ENCODE results near the gene CRIP2. TPM values are rescaled to one million over a fixed set of nuclear protein-coding genes. Genes with fewer than 3 reads are reported as not detected.

Gene CRIP2
- total and polyA plus RNA-seq, 2 experiments from 2014 or later = 3.4 to 9.6 TPM

DNA sequence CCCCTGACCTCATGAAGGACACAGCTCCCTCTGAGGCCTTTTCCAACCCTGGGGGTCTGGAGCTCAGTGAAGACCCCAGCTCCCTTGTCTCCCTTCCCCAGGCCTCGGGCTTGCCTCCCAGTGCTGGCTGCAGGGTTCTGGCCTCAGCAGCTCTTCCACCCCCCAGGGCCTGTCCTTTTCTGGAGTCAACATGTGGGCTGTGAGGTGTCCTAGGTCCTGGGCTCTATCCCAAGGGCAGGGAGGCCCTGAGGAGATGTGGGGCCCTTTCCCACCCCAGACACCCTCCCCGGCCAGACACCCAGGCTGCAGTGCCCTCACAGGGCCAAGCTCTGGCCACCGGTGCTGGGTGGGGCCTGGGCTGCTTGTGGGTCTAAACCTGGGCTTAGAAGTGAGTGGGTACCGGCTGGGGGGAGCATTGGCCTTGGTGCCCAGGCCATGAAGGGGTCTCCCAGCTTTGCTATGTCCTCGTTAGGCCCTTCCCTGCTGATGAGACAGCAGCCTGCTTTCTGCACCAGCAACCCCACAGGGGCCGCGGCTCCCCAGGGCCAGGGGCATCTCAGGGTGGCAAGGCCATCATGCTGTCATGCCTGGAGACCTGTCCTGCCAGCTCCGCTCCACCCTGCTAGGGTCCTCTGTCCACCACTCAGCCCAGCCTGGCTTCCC lies 2.7 kb upstream of the CRIP2 start:
- Histone ChIP-seq H3K4me3 (no peak overlapping the region), H3K9me2 (ENCODE audit: insufficient read depth) (no peaks in the 10 kb centered on the region), H3F3A (replicated peaks; ENCODE audit: low read depth) (peaks cover 9% of the 10 kb centered on the region; the same call in 1 of the 2 replicates), H3K27me3 (ENCODE audit: insufficient read depth) (peaks cover 23% of the 10 kb centered on the region), H3K79me2 (replicated peaks; ENCODE audit: insufficient read depth) (no peaks in the 10 kb centered on the region), H3K4me1 (ENCODE audit: insufficient read depth) (peaks cover 18% of the 10 kb centered on the region; the same call in 1 of the 2 replicates), H3K36me3 (ENCODE audit: insufficient read depth) (no peaks in the 10 kb centered on the region), H3K27ac (ENCODE audit: low read depth) (no peak overlapping the region), H2AFZ (no peak overlapping the region), H4K20me1 (replicated peaks; ENCODE audit: insufficient read depth) (no peaks in the 10 kb centered on the region; the same call in 1 of the 2 replicates), H3K4me2 (no peak overlapping the region)
- H3K27ac Mint-ChIP-seq = no peak overlapping the region
- ATAC-seq (no peak), DNase-seq (ENCODE audit: low spot score) (no peak)
- peaks cover 27% of the 10 kb centered on the region for H3K27me3 Mint-ChIP-seq (ENCODE audit: insufficient read depth, low read depth, poor library complexity)
- TF ChIP-seq EZH2 (IDR thresholded peaks at IDR 0.05; ENCODE audit: low read depth, unreplicated experiment) (no peak), STAT1 (IDR thresholded peaks at IDR 0.05; ENCODE audit: unreplicated experiment) (no peak), ZNF114 (CRISPR knock-in tag; IDR thresholded peaks at IDR 0.05) (no peak), JUNB (IDR thresholded peaks at IDR 0.05; ENCODE audit: unreplicated experiment) (no peak), CREB1 (CRISPR knock-in tag; IDR thresholded peaks at IDR 0.05; ENCODE audit: low read depth) (no peak), NANOG (IDR thresholded peaks at IDR 0.05; ENCODE audit: borderline replicate concordance) (no peak), EZH2phosphoT487 (IDR thresholded peaks at IDR 0.05; ENCODE audit: unreplicated experiment) (no peak), POLR2AphosphoS5 (IDR thresholded peaks at IDR 0.05; ENCODE audit: low read depth) (no peak), ZNF331 (CRISPR knock-in tag; IDR thresholded peaks at IDR 0.05; ENCODE audit: low read depth) (no peak)
- TF ChIP-seq, protein P1, sequence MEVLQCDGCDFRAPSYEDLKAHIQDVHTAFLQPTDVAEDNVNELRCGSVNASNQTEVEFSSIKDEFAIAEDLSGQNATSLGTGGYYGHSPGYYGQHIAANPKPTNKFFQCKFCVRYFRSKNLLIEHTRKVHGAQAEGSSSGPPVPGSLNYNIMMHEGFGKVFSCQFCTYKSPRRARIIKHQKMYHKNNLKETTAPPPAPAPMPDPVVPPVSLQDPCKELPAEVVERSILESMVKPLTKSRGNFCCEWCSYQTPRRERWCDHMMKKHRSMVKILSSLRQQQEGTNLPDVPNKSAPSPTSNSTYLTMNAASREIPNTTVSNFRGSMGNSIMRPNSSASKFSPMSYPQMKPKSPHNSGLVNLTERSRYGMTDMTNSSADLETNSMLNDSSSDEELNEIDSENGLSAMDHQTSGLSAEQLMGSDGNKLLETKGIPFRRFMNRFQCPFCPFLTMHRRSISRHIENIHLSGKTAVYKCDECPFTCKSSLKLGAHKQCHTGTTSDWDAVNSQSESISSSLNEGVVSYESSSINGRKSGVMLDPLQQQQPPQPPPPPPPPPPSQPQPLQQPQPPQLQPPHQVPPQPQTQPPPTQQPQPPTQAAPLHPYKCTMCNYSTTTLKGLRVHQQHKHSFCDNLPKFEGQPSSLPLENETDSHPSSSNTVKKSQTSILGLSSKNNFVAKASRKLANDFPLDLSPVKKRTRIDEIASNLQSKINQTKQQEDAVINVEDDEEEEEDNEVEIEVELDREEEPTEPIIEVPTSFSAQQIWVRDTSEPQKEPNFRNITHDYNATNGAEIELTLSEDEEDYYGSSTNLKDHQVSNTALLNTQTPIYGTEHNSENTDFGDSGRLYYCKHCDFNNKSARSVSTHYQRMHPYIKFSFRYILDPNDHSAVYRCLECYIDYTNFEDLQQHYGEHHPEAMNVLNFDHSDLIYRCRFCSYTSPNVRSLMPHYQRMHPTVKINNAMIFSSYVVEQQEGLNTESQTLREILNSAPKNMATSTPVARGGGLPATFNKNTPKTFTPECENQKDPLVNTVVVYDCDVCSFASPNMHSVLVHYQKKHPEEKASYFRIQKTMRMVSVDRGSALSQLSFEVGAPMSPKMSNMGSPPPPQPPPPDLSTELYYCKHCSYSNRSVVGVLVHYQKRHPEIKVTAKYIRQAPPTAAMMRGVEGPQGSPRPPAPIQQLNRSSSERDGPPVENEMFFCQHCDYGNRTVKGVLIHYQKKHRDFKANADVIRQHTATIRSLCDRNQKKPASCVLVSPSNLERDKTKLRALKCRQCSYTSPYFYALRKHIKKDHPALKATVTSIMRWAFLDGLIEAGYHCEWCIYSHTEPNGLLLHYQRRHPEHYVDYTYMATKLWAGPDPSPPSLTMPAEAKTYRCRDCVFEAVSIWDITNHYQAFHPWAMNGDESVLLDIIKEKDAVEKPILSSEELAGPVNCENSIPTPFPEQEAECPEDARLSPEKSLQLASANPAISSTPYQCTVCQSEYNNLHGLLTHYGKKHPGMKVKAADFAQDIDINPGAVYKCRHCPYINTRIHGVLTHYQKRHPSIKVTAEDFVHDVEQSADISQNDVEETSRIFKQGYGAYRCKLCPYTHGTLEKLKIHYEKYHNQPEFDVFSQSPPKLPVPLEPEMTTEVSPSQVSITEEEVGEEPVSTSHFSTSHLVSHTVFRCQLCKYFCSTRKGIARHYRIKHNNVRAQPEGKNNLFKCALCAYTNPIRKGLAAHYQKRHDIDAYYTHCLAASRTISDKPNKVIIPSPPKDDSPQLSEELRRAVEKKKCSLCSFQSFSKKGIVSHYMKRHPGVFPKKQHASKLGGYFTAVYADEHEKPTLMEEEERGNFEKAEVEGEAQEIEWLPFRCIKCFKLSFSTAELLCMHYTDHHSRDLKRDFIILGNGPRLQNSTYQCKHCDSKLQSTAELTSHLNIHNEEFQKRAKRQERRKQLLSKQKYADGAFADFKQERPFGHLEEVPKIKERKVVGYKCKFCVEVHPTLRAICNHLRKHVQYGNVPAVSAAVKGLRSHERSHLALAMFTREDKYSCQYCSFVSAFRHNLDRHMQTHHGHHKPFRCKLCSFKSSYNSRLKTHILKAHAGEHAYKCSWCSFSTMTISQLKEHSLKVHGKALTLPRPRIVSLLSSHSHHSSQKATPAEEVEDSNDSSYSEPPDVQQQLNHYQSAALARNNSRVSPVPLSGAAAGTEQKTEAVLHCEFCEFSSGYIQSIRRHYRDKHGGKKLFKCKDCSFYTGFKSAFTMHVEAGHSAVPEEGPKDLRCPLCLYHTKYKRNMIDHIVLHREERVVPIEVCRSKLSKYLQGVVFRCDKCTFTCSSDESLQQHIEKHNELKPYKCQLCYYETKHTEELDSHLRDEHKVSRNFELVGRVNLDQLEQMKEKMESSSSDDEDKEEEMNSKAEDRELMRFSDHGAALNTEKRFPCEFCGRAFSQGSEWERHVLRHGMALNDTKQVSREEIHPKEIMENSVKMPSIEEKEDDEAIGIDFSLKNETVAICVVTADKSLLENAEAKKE (CRISPR knock-in tag; IDR thresholded peaks at IDR 0.05) = no peak
- TF ChIP-seq, protein P2, sequence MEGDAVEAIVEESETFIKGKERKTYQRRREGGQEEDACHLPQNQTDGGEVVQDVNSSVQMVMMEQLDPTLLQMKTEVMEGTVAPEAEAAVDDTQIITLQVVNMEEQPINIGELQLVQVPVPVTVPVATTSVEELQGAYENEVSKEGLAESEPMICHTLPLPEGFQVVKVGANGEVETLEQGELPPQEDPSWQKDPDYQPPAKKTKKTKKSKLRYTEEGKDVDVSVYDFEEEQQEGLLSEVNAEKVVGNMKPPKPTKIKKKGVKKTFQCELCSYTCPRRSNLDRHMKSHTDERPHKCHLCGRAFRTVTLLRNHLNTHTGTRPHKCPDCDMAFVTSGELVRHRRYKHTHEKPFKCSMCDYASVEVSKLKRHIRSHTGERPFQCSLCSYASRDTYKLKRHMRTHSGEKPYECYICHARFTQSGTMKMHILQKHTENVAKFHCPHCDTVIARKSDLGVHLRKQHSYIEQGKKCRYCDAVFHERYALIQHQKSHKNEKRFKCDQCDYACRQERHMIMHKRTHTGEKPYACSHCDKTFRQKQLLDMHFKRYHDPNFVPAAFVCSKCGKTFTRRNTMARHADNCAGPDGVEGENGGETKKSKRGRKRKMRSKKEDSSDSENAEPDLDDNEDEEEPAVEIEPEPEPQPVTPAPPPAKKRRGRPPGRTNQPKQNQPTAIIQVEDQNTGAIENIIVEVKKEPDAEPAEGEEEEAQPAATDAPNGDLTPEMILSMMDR (conservative IDR thresholded peaks at IDR 0.05; ENCODE audit: low read depth in 2 of 2) = no peak
- TF ChIP-seq, protein P3, sequence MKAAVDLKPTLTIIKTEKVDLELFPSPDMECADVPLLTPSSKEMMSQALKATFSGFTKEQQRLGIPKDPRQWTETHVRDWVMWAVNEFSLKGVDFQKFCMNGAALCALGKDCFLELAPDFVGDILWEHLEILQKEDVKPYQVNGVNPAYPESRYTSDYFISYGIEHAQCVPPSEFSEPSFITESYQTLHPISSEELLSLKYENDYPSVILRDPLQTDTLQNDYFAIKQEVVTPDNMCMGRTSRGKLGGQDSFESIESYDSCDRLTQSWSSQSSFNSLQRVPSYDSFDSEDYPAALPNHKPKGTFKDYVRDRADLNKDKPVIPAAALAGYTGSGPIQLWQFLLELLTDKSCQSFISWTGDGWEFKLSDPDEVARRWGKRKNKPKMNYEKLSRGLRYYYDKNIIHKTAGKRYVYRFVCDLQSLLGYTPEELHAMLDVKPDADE (IDR thresholded peaks at IDR 0.05) = no peak
- TF ChIP-seq, protein P4, sequence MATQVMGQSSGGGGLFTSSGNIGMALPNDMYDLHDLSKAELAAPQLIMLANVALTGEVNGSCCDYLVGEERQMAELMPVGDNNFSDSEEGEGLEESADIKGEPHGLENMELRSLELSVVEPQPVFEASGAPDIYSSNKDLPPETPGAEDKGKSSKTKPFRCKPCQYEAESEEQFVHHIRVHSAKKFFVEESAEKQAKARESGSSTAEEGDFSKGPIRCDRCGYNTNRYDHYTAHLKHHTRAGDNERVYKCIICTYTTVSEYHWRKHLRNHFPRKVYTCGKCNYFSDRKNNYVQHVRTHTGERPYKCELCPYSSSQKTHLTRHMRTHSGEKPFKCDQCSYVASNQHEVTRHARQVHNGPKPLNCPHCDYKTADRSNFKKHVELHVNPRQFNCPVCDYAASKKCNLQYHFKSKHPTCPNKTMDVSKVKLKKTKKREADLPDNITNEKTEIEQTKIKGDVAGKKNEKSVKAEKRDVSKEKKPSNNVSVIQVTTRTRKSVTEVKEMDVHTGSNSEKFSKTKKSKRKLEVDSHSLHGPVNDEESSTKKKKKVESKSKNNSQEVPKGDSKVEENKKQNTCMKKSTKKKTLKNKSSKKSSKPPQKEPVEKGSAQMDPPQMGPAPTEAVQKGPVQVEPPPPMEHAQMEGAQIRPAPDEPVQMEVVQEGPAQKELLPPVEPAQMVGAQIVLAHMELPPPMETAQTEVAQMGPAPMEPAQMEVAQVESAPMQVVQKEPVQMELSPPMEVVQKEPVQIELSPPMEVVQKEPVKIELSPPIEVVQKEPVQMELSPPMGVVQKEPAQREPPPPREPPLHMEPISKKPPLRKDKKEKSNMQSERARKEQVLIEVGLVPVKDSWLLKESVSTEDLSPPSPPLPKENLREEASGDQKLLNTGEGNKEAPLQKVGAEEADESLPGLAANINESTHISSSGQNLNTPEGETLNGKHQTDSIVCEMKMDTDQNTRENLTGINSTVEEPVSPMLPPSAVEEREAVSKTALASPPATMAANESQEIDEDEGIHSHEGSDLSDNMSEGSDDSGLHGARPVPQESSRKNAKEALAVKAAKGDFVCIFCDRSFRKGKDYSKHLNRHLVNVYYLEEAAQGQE (IDR thresholded peaks at IDR 0.05; ENCODE audit: unreplicated experiment) = no peak
- peaks cover 2% of the 10 kb centered on the region; the same call in 1 of the 3 replicates for H3K36me3 Mint-ChIP-seq (ENCODE audit: low read depth)
- H3K9me3 Mint-ChIP-seq = no peaks in the 10 kb centered on the region
- H3K4me1 Mint-ChIP-seq = peaks cover 3% of the 10 kb centered on the region
- H3K4me3 Mint-ChIP-seq = no peak overlapping the region

Measured in GM23338 (cell line).